Brain microvascular endothelial cell (primary cell): Measurements from ENCODE around the gene LRP5.

Source experiments
- DNase-seq: peaks from one replicate; pipeline ENCODE4 v3.0.0-alpha.2; 2020
- H3K27ac ChIP-seq: fragments of 250-450 bp; sonication (Bioruptor Pico); 2 replicates; pipeline ENCODE4 v1.5.1; 2020; ENCODE audit warnings: mild to moderate bottlenecking, moderate library complexity
- H3K27me3 ChIP-seq: fragments of 250-450 bp; sonication (Bioruptor Pico); replicated peaks from 2 replicates; pipeline ENCODE4 v1.5.1; 2020; ENCODE audit warnings: mild to moderate bottlenecking
- H3K36me3 ChIP-seq: fragments of 250-450 bp; sonication (Bioruptor Pico); replicated peaks from 2 replicates; pipeline ENCODE4 v1.5.1; 2020; ENCODE audit warnings: mild to moderate bottlenecking
- H3K4me3 ChIP-seq: 2 replicates; pipeline ENCODE4 v1.5.1; 2011; ENCODE audit warnings: low read depth, mild to moderate bottlenecking, control low read depth, low read length, moderate library complexity
- CTCF ChIP-seq: IDR thresholded peaks from 2 replicates; pipeline ENCODE4 v1.5.1; 2011; ENCODE audit warnings: low read depth, mild to moderate bottlenecking, moderate library complexity, low read length, control low read depth, inconsistent platforms; ENCODE audit errors: missing control alignments
- in situ Hi-C: cut with HindIII; loops from 2 replicates; pipeline ENCODE4 v1.10.0; 2017; ENCODE audit warnings: low sequenced_read_pairs, low pct_ligation_motif_present

LRP5 gene

DNA sequence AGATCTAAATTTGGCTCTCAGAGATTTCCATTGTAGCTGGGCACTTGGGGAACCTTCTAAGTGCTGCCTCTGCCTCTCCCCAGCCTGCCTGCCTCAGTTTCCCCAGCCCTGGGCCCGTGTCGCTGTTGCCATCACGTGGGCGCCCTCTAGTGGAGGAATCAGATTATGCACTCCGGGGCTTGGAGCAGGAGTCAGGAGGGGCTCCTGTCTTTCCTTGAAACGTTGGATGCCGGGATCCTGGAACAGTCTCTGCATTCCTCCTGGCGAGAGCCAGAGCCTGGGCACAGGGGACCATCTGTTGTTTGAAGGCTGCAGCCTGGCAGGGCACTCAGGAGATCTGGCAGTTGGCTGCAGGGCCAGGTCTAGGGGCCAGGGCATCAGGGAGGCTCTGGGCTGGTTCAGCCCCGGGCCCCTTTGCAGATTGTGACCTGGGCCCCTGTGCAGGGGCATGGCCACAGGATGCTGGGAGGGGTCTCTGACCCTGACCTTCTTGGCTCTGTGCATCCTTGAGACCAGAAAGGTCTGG lies 71.6 kb downstream of the LRP5 start:
- peak; percentile 51 for DNase-seq
- no peak overlapping the region for H3K4me3 ChIP-seq
- no peaks in the 10 kb centered on the region for H3K27me3 ChIP-seq
- peaks cover 10% of the 10 kb centered on the region for H3K36me3 ChIP-seq
- in situ Hi-C loops = no loop called here
- H3K27ac ChIP-seq = no peak overlapping the region
- TF ChIP-seq CTCF = peak; percentile 98

GRCh38 chr11:68384530-68385081 lies 72.2 kb downstream of the LRP5 start:
- Histone ChIP-seq H3K27me3 (no peaks in the 10 kb centered on the region), H3K4me3 (no peak overlapping the region), H3K27ac (no peak overlapping the region), H3K36me3 (peaks cover 12% of the 10 kb centered on the region)
- in situ Hi-C loops = no loop called here
- DNase-seq = no peak
- TF ChIP-seq CTCF = no peak

GRCh38 chr11:68385128-68385527 lies 72.7 kb downstream of the LRP5 start:
- TF ChIP-seq CTCF = no peak
- in situ Hi-C loops = no loop called here
- no peak overlapping the region for H3K4me3 ChIP-seq
- no peak for DNase-seq
- no peak overlapping the region for H3K27ac ChIP-seq
- peaks cover 16% of the 10 kb centered on the region for H3K36me3 ChIP-seq
- H3K27me3 ChIP-seq = no peaks in the 10 kb centered on the region

GRCh38 chr11:68386331-68386978 lies 74.1 kb downstream of the LRP5 start:
- DNase-seq = no peak

DNA sequence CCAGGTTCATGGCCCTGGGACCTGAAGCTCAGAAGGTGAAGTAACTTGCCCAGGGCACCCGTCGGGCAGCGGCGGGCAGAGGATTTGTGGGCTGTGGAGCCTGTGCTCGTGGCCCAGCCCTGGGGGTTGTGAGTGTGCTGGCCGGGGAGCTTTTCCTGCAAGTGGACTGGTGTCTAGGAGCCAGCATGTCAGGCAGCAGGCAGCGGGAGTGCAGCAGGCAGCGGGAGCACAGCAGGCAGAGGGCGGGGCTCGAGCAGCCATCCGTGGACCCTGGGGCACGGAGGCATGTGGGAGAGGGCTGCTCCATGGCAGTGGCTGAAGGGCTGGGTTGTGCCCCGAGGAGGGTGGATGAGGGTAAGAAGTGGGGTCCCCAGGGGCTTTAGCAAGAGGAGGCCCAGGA lies 75.4 kb downstream of the LRP5 start:
- Histone ChIP-seq H3K36me3 (peaks cover 17% of the 10 kb centered on the region), H3K4me3 (no peak overlapping the region), H3K27ac (no peak overlapping the region), H3K27me3 (no peaks in the 10 kb centered on the region)
- in situ Hi-C loops = no loop called here
- no peak for DNase-seq
- TF ChIP-seq CTCF = no peak

More at GRCh38 chr11:68386331-68386978, 74.1 kb downstream of the LRP5 start:
- no peak for TF ChIP-seq CTCF
- in situ Hi-C loops = no loop called here
- H3K4me3 ChIP-seq = no peak overlapping the region
- peaks cover 17% of the 10 kb centered on the region for H3K36me3 ChIP-seq
- no peaks in the 10 kb centered on the region for H3K27me3 ChIP-seq
- H3K27ac ChIP-seq = no peak overlapping the region
